Muscle layer of colon (tissue), 2 donors: ENCODE measurements around the gene PRDM16.

Source experiments
- H3K27ac ChIP-seq: one replicate; pipeline ENCODE4 v1.7.0; 2013; ENCODE audit warnings: low read depth, mild to moderate bottlenecking, low read length, moderate library complexity
- H3K27me3 ChIP-seq, 2 donors: one replicate each; pipeline ENCODE4 v1.7.0; 2013; ENCODE audit warnings: low read length in 2 of 2, mild to moderate bottlenecking in 2 of 2; ENCODE audit not compliant: insufficient read depth in 2 of 2, control insufficient read depth in 1 of 2
- H3K36me3 ChIP-seq: one replicate; pipeline ENCODE4 v1.7.0; 2013; ENCODE audit warnings: mild to moderate bottlenecking, low read length; ENCODE audit not compliant: insufficient read depth
- H3K4me1 ChIP-seq: one replicate; pipeline ENCODE4 v1.7.0; 2013; ENCODE audit warnings: mild to moderate bottlenecking, low read length; ENCODE audit not compliant: insufficient read depth
- H3K4me3 ChIP-seq, 2 donors: one replicate each; pipeline ENCODE4 v1.7.0; 2013; ENCODE audit warnings: low read length in 2 of 2, low read depth in 1 of 2, mild to moderate bottlenecking in 1 of 2, moderate library complexity in 1 of 2
- H3K9ac ChIP-seq: one replicate; pipeline ENCODE4 v1.7.0; 2013; ENCODE audit warnings: low read length
- H3K9me3 ChIP-seq: one replicate; pipeline ENCODE4 v1.7.0; 2013; ENCODE audit warnings: mild to moderate bottlenecking, low read length
- donor health status: abdominal sarcoma.
- donor health status: Adenocarcinoma of cecum.

PRDM16 gene

GRCh38 chr1:3250624-3251023, 181.6 kb downstream of the PRDM16 start:
- Histone ChIP-seq H3K36me3 (no peaks in the 10 kb centered on the region), H3K27ac (no peak overlapping the region), H3K4me1 (no peaks in the 10 kb centered on the region), H3K4me3 (no peak overlapping the region), H3K9ac (no peak overlapping the region), H3K27me3 (peaks cover 27 to 59% of the 10 kb centered on the region in 2 donors), H3K9me3 (no peaks in the 10 kb centered on the region)

- no peak overlapping the region for H3K27ac ChIP-seq
- H3K4me1 ChIP-seq: no peaks in the 10 kb centered on the region
- no peak overlapping the region for H3K4me3 ChIP-seq
- no peaks in the 10 kb centered on the region for H3K36me3 ChIP-seq
- H3K27me3 ChIP-seq: peaks cover 21 to 53% of the 10 kb centered on the region in 2 donors
- no peak overlapping the region for H3K9ac ChIP-seq
- H3K9me3 ChIP-seq: no peaks in the 10 kb centered on the region
These were observed 182.2 kb downstream of the PRDM16 start for GRCh38 chr1:3251099-3251806.

DNA sequence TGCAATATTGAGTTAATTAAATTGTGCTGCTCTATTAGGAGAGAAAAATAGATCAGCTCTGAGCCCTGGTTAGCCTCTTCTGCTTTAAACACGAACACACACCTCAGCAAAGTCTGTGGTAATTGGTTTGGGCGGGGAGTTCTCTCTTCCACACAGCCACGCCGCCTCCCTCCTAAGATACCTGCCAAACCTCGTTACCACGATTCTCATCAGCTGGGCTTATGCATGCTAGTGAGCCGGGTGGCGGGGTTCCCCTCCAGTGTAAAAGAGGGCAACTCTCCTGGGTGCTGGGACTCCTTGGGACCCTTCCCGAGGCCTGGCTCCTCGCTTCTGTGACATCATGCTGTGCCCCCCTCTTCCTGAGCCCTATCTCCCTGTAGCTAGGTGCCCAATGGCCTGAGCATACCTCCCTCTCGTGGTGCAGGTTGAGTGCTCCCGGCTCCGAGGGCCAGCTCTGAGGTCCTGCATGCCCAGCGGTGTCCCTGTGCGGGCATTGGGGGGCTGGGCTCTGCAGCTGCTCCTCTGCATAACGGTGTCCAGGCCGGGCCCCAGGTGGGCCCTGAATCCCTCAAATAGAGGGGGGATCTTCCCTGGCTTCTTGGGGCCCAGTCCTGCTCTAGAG, 182.9 kb downstream of the PRDM16 start:
- no peaks in the 10 kb centered on the region for H3K36me3 ChIP-seq
- no peaks in the 10 kb centered on the region for H3K4me1 ChIP-seq
- no peak overlapping the region for H3K9ac ChIP-seq
- H3K4me3 ChIP-seq: no peak overlapping the region
- H3K27me3 ChIP-seq: peaks cover 15 to 46% of the 10 kb centered on the region in 2 donors
- no peaks in the 10 kb centered on the region for H3K9me3 ChIP-seq
- no peak overlapping the region for H3K27ac ChIP-seq

DNA sequence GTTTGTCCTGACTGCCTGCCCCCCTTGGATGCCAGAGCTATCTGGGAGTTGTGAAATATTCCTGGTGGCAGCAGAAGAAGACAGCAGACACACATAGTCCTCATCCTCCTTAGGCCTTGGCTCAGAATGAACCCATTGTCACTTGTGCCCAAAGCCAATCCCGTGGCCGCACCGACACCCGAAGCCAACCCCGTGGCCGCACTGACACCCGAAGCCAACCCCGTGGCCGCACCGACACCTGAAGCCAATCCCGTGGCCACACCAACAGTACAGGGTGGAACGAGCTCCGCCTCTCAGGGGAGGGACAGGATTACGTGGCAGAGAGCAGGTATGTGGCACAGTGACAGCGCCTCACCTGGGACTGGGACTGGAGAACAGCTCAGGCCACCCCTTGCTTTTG, 186.7 kb downstream of the PRDM16 start:
- Histone ChIP-seq H3K9me3 (no peaks in the 10 kb centered on the region), H3K27me3 (peaks cover 0 to 13% of the 10 kb centered on the region in 2 donors), H3K4me1 (peaks cover 15% of the 10 kb centered on the region), H3K4me3 (no peak overlapping the region), H3K36me3 (no peaks in the 10 kb centered on the region), H3K27ac (no peak overlapping the region), H3K9ac (no peak overlapping the region)

DNA sequence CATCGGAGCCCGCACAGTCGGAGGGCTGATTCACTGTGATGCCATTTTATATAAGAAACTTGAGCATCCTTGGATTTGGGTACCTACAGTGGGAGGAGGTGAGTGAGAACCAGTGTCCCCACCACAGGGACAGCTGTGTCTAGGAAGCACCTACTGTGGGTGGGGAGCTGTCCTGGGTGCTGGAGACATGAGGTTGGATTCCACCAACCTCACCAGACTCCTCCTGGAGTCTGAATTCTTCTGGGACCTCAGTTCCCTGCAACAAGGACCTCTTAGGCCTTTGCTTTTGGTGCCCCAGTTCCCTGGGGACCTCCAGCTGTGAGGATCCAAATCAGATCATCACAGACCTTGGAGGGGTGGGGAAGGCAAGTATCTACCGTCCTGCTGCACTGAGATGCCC, 188.8 kb downstream of the PRDM16 start:
- no peaks in the 10 kb centered on the region for H3K36me3 ChIP-seq
- H3K27ac ChIP-seq: no peak overlapping the region
- peaks cover 0 to 4% of the 10 kb centered on the region in 2 donors for H3K27me3 ChIP-seq
- H3K9me3 ChIP-seq: no peaks in the 10 kb centered on the region
- H3K9ac ChIP-seq: no peak overlapping the region
- H3K4me3 ChIP-seq: no peak overlapping the region
- H3K4me1 ChIP-seq: peaks cover 15% of the 10 kb centered on the region

GRCh38 chr1:3258386-3259003, 189.5 kb downstream of the PRDM16 start:
- Histone ChIP-seq H3K27me3 (peaks cover 0 to 11% of the 10 kb centered on the region in 2 donors), H3K36me3 (no peaks in the 10 kb centered on the region), H3K4me3 (no peak overlapping the region), H3K27ac (no peak overlapping the region), H3K4me1 (peaks cover 15% of the 10 kb centered on the region), H3K9me3 (no peaks in the 10 kb centered on the region), H3K9ac (no peak overlapping the region)

DNA sequence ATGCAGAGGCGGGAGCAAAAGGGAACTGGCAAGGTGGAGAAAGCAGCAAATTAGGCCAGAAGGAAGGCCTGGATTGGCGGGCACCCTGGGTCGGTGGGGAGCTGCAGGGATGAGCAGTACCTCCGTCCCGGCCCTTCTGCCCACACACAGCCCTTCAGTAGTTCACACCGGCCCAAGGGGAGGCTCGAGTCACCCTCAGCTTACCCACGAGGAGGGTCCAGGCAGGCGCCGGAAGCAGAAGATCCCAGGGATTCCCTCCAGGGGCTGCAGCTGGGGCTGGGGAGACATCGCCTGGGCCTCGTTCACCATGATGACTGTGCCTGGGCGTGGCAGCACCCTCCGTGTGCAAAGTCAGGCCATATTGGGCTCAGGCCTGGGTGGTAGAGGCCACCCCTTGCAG, 190.0 kb downstream of the PRDM16 start:
- H3K4me3 ChIP-seq: no peak overlapping the region
- no peaks in the 10 kb centered on the region for H3K9me3 ChIP-seq
- H3K9ac ChIP-seq: no peak overlapping the region
- peaks cover 15% of the 10 kb centered on the region for H3K4me1 ChIP-seq
- H3K36me3 ChIP-seq: no peaks in the 10 kb centered on the region
- H3K27ac ChIP-seq: no peak overlapping the region
- peaks cover 0 to 16% of the 10 kb centered on the region in 2 donors for H3K27me3 ChIP-seq

GRCh38 chr1:3261007-3261968, 192.3 kb downstream of the PRDM16 start:
- Histone ChIP-seq H3K27me3 (peaks cover 11 to 35% of the 10 kb centered on the region in 2 donors), H3K36me3 (no peaks in the 10 kb centered on the region), H3K27ac (no peak overlapping the region), H3K9ac (no peak overlapping the region), H3K4me3 (no peak overlapping the region), H3K4me1 (peaks cover 15% of the 10 kb centered on the region), H3K9me3 (no peaks in the 10 kb centered on the region)

GRCh38 chr1:3261969-3262579, 193.1 kb downstream of the PRDM16 start:
- peaks cover 11 to 36% of the 10 kb centered on the region in 2 donors for H3K27me3 ChIP-seq
- no peaks in the 10 kb centered on the region for H3K36me3 ChIP-seq
- H3K27ac ChIP-seq: no peak overlapping the region
- no peaks in the 10 kb centered on the region for H3K9me3 ChIP-seq
- peaks cover 15% of the 10 kb centered on the region for H3K4me1 ChIP-seq
- no peak overlapping the region for H3K9ac ChIP-seq
- H3K4me3 ChIP-seq: no peak overlapping the region

GRCh38 chr1:3262681-3263286, 193.8 kb downstream of the PRDM16 start:
- peaks cover 11 to 39% of the 10 kb centered on the region in 2 donors for H3K27me3 ChIP-seq
- H3K9ac ChIP-seq: no peak overlapping the region
- H3K36me3 ChIP-seq: no peaks in the 10 kb centered on the region
- H3K27ac ChIP-seq: no peak overlapping the region
- no peak overlapping the region for H3K4me3 ChIP-seq
- no peaks in the 10 kb centered on the region for H3K9me3 ChIP-seq
- peaks cover 8% of the 10 kb centered on the region for H3K4me1 ChIP-seq
